IPS-NIHi7 (cell line): Measurements from ENCODE around the gene PTHLH.

Experiments used
- DNase-seq: peaks from one replicate; pipeline ENCODE4 v3.0.0; 2012; ENCODE audit warnings: mixed read lengths; ENCODE audit errors: extremely low spot score

Gene PTHLH

DNA sequence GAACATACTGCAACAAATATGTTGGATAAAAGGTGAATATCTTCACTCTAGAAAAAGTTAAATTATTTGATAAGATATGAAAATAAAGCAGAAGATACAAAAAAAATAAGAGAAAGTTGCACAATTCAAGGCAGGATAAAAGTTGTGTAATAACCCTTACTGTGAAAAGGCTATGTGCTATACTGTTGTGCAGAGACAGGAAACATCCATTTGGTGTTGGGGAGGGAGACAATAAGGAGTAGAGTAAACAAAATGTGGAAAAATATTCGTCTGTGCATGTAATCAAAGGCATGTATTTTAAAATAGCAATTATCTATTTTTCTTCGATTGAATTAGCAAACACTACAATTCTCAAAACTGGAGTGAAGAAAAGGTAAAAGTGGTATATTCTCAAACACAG, 34.8 kb downstream of the PTHLH start:
- DNase-seq, result no peak

- DNase-seq, result no peak
These were observed 36.3 kb downstream of the PTHLH start for GRCh38 chr12:27936196-27936595.

- no peak for DNase-seq
These were observed 38.3 kb downstream of the PTHLH start for GRCh38 chr12:27934276-27934675.

- DNase-seq, result no peak
These were observed 41.1 kb downstream of the PTHLH start for GRCh38 chr12:27931390-27931789.

DNA sequence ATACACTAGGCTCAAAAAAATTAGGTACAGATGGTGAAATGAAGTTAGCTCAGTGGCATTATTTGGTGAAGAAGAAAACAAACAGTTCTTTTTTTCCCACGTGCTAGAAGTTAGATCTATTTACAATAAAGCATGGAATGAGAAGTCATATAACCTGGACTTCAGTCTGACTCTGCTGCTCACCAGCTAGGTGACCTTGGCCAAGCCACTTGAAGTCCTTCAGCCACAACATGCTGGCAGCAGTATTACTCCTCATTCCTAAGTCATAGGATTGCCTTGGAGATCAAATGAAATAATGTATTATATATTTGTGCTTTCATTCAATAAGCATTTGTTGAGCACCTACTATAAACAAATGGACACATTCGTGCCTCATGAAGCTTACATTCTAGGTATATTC, 45.2 kb downstream of the PTHLH start:
- DNase-seq, result no peak

DNA sequence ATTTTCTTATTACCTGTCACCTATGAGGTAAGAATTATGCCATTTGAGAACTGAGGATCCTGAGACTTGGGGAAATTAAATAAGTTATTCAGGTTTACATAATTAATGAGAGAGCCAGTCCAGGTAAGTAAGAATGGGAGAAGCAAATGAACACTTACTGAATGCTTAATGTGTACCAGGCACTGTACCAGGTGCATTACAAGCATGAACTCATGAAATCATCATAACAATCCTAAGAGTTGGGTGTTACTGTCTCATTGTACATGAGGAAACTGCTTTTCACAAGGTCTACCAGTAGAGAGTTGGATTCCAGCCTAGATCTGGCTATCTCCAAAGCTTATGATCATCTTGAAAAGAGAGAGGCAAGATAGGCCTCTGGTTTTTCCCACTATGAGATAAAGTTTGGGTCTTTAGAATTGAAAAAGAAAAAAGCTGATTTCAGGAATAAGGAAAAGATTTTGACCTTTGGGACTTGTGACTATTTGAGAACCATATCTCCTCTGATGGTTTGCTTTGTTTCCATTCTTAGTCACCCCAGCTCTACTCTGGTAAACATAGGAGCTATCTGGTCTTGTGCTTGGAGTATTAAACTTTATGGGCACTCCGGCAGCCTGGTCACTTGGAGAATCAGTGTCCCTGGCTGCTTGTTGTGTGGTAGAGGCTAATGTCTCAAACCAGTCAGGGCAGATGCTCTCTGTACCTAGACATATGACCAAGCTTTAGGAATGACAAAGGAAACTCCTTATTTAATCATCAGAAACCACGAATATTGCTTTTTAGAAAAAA, 48.0 kb downstream of the PTHLH start:
- no peak for DNase-seq

DNA sequence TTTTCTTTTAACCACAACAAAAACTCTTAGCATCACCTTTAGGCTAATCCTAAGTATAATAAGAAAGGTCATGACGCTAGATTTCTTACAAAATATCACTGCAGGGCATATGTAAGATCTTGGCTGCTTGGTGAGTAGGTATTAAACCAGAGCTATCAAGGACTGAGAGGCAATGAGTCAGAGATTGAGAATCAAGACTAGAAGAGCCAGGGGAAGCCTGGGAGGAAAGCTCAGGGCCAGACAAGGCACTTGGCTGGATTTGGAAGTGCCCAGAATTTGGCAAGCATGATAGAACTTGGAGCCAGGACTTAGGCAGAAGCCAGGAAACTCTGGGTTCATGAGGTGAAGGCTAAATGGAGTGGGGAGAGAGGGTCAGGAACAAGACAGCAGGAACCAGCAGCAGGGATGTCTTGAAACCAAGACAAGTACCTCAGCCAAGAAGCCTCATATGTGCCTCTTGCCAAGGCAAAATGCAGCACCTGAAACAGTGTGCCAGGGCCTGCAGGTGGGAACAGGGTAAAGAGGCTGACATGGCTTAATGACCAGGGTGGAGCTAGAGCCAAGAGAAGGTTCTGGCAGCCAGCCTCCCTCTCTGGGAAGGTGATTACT, 49.9 kb downstream of the PTHLH start:
- no peak for DNase-seq

GRCh38 chr12:27919671-27920235, 52.8 kb downstream of the PTHLH start:
- no peak for DNase-seq

DNA sequence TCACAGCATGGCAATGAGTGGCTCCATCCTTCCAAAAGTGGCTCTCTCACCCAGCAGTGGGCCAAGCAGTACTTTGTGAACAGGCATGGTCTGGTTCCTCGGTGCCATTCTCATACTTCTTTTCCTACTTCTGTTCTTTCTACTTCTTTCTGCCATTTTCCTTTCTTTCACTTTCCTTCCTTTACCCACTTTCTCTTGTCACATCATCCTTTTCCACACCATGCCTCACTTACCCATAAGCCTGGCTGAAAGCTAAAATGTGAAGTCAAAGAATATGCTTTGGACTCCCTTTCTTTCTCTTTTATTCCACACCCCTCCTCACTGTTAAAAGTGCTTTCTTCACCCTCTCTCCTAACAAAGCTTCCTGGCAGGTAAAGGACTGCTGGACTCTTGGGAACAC, 57.0 kb downstream of the PTHLH start:
- no peak for DNase-seq

GRCh38 chr12:27915021-27915420, 57.5 kb downstream of the PTHLH start:
- DNase-seq, result no peak

DNA sequence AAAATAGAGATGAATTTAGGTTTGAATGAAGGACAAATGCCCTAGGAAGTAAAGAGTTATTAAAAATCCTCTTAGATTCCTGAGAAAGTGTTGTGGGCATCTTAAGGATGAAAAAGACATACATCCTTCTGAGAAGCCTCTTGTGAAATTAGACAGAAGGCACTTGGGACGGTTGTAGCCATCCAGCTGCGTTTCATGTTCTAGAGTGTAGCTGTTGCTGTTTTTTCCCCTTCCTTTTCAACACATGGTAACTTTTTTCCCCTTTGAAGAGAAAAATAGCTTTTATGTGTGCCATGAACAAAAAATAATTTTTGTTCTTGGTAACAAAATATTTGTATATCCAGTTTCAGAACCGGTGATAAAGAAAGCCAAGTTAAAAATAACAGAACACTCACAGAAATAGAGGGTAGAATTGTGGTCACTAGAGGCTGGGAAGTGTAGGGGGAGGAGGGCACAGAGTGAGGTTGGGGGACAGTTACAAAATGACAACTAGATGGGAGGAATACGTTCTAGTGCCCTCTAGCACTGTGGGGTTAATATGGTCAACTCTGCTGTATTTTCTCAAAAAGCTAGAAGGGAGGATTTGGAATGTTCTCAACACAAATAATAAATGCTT, 58.4 kb downstream of the PTHLH start:
- no peak for DNase-seq

GRCh38 chr12:27911397-27911796, 61.1 kb downstream of the PTHLH start:
- DNase-seq, result no peak
